Liver (tissue), 9 donors: ENCODE measurements around the gene DNASE2. TPM values are rescaled to one million over a fixed set of nuclear protein-coding genes. Genes with fewer than 3 reads are reported as not detected.

Source experiments
- DNase-seq: peaks from one replicate; pipeline ENCODE4 v3.0.0-alpha.2; 2017; ENCODE audit warnings: low spot score
- H3K27ac ChIP-seq, 2 donors: one replicate each; pipeline ENCODE4 v1.7.0; 2013; ENCODE audit warnings: inconsistent platforms in 2 of 2, low read length in 2 of 2, control low read depth in 1 of 2, low read depth in 1 of 2, mild to moderate bottlenecking in 1 of 2
- H3K27me3 ChIP-seq, 4 donors: one replicate each; pipeline versions ENCODE4 v1.6.1 to v1.7.0; 2013; ENCODE audit warnings: low read length in 3 of 4, inconsistent platforms in 1 of 4, mild to moderate bottlenecking in 1 of 4, moderate library complexity in 1 of 4; ENCODE audit not compliant: control insufficient read depth in 4 of 4, insufficient read depth in 4 of 4
- H3K36me3 ChIP-seq, 4 donors: one replicate each; pipeline versions ENCODE4 v1.6.1 to v1.7.0; 2013; ENCODE audit warnings: low read length in 3 of 4, mild to moderate bottlenecking in 3 of 4, low read depth in 1 of 4, moderate library complexity in 1 of 4; ENCODE audit not compliant: control insufficient read depth in 4 of 4, insufficient read depth in 3 of 4
- H3K4me1 ChIP-seq, 4 donors: one replicate each; pipeline versions ENCODE4 v1.6.1 to v1.7.0; 2013; ENCODE audit warnings: low read length in 3 of 4, mild to moderate bottlenecking in 3 of 4, moderate library complexity in 1 of 4; ENCODE audit not compliant: control insufficient read depth in 4 of 4, insufficient read depth in 4 of 4
- H3K4me3 ChIP-seq, 3 donors: one replicate each; pipeline versions ENCODE4 v1.6.1 to v1.7.0; 2013; ENCODE audit warnings: low read length in 3 of 3, control low read depth in 1 of 3, low read depth in 1 of 3, mild to moderate bottlenecking in 1 of 3
- H3K9ac ChIP-seq, 2 donors: one replicate each; pipeline ENCODE4 v1.7.0; 2013; ENCODE audit warnings: low read length in 2 of 2, mild to moderate bottlenecking in 2 of 2, moderate library complexity in 2 of 2, control low read depth in 1 of 2, low read depth in 1 of 2
- H3K9me3 ChIP-seq, 4 donors: one replicate each; pipeline versions ENCODE4 v1.6.1 to v1.7.0; 2013; ENCODE audit warnings: low read length in 3 of 4; ENCODE audit not compliant: control insufficient read depth in 4 of 4
- EGR1 ChIP-seq, 2 donors: IDR thresholded peaks; 2 replicates each; pipeline ENCODE4 v1.6.1; 2016 to 2018; ENCODE audit warnings: antibody characterized with exemption in 2 of 2, low read depth in 2 of 2
- FOXA2 ChIP-seq: IDR thresholded peaks from 2 replicates; pipeline ENCODE4 v1.6.1; 2016; ENCODE audit warnings: antibody characterized with exemption
- HNF4A ChIP-seq, 2 donors: conservative IDR thresholded peaks; 2 replicates each; pipeline ENCODE4 v1.6.1; 2016; ENCODE audit warnings: antibody characterized with exemption in 2 of 2, mild to moderate bottlenecking in 2 of 2
- HNF4G ChIP-seq: IDR thresholded peaks from 2 replicates; pipeline ENCODE4 v1.6.1; 2016; ENCODE audit warnings: antibody characterized with exemption
- JUND ChIP-seq, 2 donors: IDR thresholded peaks; 2 replicates each; pipeline ENCODE4 v1.6.1; 2016; ENCODE audit warnings: antibody characterized with exemption in 2 of 2
- NR2F2 ChIP-seq: IDR thresholded peaks from 2 replicates; pipeline ENCODE4 v1.6.1; 2016; ENCODE audit warnings: antibody characterized with exemption
- RAD21 ChIP-seq, 2 donors: IDR thresholded peaks; 2 replicates each; pipeline ENCODE4 v1.6.1; 2016; ENCODE audit warnings: antibody characterized with exemption in 2 of 2, mild to moderate bottlenecking in 2 of 2
- RXRA ChIP-seq, 2 donors: IDR thresholded peaks; 2 replicates each; pipeline ENCODE4 v1.6.1; 2017 to 2018; ENCODE audit warnings: antibody characterized with exemption in 2 of 2, mild to moderate bottlenecking in 1 of 2
- SP1 ChIP-seq: IDR thresholded peaks from 2 replicates; pipeline ENCODE4 v1.6.1; 2018; ENCODE audit warnings: antibody characterized with exemption, mild to moderate bottlenecking
- TAF1 ChIP-seq: conservative IDR thresholded peaks from 2 replicates; pipeline ENCODE4 v1.6.1; 2016; ENCODE audit warnings: antibody characterized with exemption, mild to moderate bottlenecking
- YY1 ChIP-seq: IDR thresholded peaks from 2 replicates; pipeline ENCODE4 v1.6.1; 2016; ENCODE audit warnings: antibody characterized with exemption, mild to moderate bottlenecking
- WGBS: extraction: QIAGEN DNeasy Blood & Tissue Kit; methylation state at CpG from one replicate; pipeline ENCODE4 v1.1.7; 2013; 5-methylcytosine and 5-hydroxymethylcytosine counted together
- polyA plus RNA-seq, 2 donors: library from polyadenylated mRNA; stranded (reverse) in 1 of 2; unstranded in 1 of 2; fragments of 200-250 nt in 1 of 2; fragments of >200 nt in 1 of 2; fragmentation: Nextera tagmentation in 1 of 2; extraction: Ambion mirVana in 1 of 2; gene quantifications; one replicate each; pipeline versions ENCODE4 v1.2.1 to v1.2.3, GENCODE V29; 2013 to 2015
- total RNA-seq, 2 donors: library from RNA; depleted of rRNA; stranded (reverse); fragments of >200 nt; gene quantifications; one replicate each; pipeline ENCODE4 v1.2.3, GENCODE V29; 2014
- TF ChIP-seq, protein P1 (sequence below): fragments of 150-350 bp; IDR thresholded peaks from 2 replicates; pipeline ENCODE4 v1.5.1; 2017; ENCODE audit warnings: improper control_type of control experiment, low read depth, low read length; ENCODE audit not compliant: missing input control
- TF ChIP-seq, protein P2 (sequence below): IDR thresholded peaks from 2 replicates; pipeline ENCODE4 v1.6.1; 2016; ENCODE audit warnings: antibody characterized with exemption
- TF ChIP-seq, protein P3 (sequence below): IDR thresholded peaks from 2 replicates; pipeline ENCODE4 v1.6.1; 2016; ENCODE audit warnings: antibody characterized with exemption
- TF ChIP-seq, protein P4 (sequence below): IDR thresholded peaks from 2 replicates; pipeline ENCODE4 v1.6.1; 2016; ENCODE audit warnings: antibody characterized with exemption, mild to moderate bottlenecking
- TF ChIP-seq, protein P5 (sequence below): IDR thresholded peaks from 2 replicates; pipeline ENCODE4 v1.6.1; 2016; ENCODE audit warnings: antibody characterized with exemption
- donor health status: healthy.
- donor health status: healthy.
- donor health status: healthy.
- donor health status: healthy.
- donor health status: healthy.

The DNASE2 gene
- total and polyA plus RNA-seq, 4 donors = 11.3 to 18.4 (median 12.8) TPM

DNA sequence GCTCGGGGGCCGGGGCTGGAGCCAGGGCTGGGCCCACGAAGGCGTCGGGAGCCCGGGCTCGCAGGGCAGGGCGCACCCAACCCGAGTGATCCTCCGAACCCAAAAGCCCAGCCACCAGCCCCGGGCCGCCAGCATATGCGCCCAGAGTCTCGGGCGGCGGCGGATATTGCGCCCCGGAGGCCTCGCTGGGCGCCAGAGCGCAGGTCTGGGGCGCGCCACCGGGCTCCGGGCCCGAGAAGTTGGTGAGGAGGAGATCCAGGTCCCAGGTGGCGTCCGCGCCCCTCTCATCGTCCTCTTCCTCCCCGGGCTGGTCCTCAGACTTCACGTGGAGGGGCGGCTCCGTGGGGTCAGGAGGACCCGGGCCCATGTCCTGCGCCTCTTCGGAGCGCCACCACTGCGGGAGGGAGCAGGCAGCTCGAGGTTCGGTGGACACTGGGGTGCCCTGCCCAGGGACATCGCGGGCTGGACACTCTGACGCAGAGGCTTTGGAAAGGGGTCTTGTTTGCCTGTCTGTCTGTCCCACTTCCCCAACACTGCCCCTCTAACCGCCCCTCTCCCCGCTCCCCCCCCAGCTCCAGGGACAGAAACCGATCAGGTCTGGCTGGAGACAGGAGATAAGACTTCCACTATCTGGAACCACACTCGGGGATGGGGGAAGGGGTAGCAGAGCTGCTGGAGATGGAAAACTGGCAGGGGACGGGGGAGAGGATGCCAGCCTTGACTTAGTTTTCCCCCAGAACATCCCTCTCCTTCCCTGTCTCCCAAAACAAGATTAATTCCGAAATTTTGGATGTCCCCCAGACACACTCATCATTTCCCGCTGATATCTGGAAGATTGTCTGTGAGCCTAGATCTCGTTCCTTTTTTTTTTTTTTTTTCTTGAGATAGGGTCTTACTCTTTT is 4.8 kb upstream of the DNASE2 start:
- Histone ChIP-seq H3K36me3 (no peaks in the 10 kb centered on the region), H3K4me1 (peaks cover 2 to 18% (median 10%) of the 10 kb centered on the region in 4 donors), H3K27ac (no peak overlapping the region), H3K9me3 (peaks cover 5 to 21% (median 12%) of the 10 kb centered on the region in 4 donors), H3K27me3 (peaks cover 0 to 6% (median 0%) of the 10 kb centered on the region in 4 donors), H3K4me3 (peak overlapping the region in 1 of 3 donors; percentile 46), H3K9ac (no peak overlapping the region)
- WGBS = 14% methylated on average over 53 of the region's 53 CpGs
- TF ChIP-seq SP1 (no peak), NR2F2 (no peak), JUND (IDR thresholded peaks at IDR 0.05) (no peak), HNF4A (conservative IDR thresholded peaks at IDR 0.05) (no peak), FOXA2 (no peak), RAD21 (IDR thresholded peaks at IDR 0.05) (no peak), TAF1 (no peak), EGR1 (IDR thresholded peaks at IDR 0.05; ENCODE audit: low read depth in 2 of 2) (no peak), YY1 (no peak), HNF4G (no peak), RXRA (IDR thresholded peaks at IDR 0.05) (no peak)
- TF ChIP-seq, protein P1, sequence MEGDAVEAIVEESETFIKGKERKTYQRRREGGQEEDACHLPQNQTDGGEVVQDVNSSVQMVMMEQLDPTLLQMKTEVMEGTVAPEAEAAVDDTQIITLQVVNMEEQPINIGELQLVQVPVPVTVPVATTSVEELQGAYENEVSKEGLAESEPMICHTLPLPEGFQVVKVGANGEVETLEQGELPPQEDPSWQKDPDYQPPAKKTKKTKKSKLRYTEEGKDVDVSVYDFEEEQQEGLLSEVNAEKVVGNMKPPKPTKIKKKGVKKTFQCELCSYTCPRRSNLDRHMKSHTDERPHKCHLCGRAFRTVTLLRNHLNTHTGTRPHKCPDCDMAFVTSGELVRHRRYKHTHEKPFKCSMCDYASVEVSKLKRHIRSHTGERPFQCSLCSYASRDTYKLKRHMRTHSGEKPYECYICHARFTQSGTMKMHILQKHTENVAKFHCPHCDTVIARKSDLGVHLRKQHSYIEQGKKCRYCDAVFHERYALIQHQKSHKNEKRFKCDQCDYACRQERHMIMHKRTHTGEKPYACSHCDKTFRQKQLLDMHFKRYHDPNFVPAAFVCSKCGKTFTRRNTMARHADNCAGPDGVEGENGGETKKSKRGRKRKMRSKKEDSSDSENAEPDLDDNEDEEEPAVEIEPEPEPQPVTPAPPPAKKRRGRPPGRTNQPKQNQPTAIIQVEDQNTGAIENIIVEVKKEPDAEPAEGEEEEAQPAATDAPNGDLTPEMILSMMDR = no peak
- TF ChIP-seq, protein P2, sequence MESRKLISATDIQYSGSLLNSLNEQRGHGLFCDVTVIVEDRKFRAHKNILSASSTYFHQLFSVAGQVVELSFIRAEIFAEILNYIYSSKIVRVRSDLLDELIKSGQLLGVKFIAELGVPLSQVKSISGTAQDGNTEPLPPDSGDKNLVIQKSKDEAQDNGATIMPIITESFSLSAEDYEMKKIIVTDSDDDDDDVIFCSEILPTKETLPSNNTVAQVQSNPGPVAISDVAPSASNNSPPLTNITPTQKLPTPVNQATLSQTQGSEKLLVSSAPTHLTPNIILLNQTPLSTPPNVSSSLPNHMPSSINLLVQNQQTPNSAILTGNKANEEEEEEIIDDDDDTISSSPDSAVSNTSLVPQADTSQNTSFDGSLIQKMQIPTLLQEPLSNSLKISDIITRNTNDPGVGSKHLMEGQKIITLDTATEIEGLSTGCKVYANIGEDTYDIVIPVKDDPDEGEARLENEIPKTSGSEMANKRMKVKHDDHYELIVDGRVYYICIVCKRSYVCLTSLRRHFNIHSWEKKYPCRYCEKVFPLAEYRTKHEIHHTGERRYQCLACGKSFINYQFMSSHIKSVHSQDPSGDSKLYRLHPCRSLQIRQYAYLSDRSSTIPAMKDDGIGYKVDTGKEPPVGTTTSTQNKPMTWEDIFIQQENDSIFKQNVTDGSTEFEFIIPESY = no peak
- TF ChIP-seq, protein P3, sequence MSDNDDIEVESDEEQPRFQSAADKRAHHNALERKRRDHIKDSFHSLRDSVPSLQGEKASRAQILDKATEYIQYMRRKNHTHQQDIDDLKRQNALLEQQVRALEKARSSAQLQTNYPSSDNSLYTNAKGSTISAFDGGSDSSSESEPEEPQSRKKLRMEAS = no peak
- TF ChIP-seq, protein P4, sequence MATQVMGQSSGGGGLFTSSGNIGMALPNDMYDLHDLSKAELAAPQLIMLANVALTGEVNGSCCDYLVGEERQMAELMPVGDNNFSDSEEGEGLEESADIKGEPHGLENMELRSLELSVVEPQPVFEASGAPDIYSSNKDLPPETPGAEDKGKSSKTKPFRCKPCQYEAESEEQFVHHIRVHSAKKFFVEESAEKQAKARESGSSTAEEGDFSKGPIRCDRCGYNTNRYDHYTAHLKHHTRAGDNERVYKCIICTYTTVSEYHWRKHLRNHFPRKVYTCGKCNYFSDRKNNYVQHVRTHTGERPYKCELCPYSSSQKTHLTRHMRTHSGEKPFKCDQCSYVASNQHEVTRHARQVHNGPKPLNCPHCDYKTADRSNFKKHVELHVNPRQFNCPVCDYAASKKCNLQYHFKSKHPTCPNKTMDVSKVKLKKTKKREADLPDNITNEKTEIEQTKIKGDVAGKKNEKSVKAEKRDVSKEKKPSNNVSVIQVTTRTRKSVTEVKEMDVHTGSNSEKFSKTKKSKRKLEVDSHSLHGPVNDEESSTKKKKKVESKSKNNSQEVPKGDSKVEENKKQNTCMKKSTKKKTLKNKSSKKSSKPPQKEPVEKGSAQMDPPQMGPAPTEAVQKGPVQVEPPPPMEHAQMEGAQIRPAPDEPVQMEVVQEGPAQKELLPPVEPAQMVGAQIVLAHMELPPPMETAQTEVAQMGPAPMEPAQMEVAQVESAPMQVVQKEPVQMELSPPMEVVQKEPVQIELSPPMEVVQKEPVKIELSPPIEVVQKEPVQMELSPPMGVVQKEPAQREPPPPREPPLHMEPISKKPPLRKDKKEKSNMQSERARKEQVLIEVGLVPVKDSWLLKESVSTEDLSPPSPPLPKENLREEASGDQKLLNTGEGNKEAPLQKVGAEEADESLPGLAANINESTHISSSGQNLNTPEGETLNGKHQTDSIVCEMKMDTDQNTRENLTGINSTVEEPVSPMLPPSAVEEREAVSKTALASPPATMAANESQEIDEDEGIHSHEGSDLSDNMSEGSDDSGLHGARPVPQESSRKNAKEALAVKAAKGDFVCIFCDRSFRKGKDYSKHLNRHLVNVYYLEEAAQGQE = no peak
- TF ChIP-seq, protein P5, sequence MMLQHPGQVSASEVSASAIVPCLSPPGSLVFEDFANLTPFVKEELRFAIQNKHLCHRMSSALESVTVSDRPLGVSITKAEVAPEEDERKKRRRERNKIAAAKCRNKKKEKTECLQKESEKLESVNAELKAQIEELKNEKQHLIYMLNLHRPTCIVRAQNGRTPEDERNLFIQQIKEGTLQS = no peak
- peak; percentile 79 for DNase-seq
